CD14-positive monocyte (primary cell): ENCODE measurements around the gene NSFL1C. TPM values are rescaled to one million over a fixed set of nuclear protein-coding genes. Genes with fewer than 3 reads are reported as not detected.

Experiments
- DNase-seq, 3 donors: peaks; one replicate each; pipeline ENCODE4 v3.0.0-alpha.2; 2011 to 2022
- H2AFZ ChIP-seq: 2 replicates; pipeline ENCODE4 v1.6.0; 2012; ENCODE audit warnings: mild to moderate bottlenecking, low read depth, low read length, inconsistent platforms; ENCODE audit not compliant: insufficient read depth, poor library complexity, severe bottlenecking
- H3K27ac ChIP-seq, 2 donors: 1 replicate in 1 of 2; 2 replicates in 1 of 2; pipeline ENCODE4 v1.5.1; 2012 to 2013; ENCODE audit warnings: low read length in 2 of 2, control low read depth in 1 of 2, inconsistent platforms in 1 of 2, low read depth in 1 of 2, mild to moderate bottlenecking in 1 of 2
- H3K27me3 ChIP-seq, 2 donors: one replicate each; pipeline versions ENCODE4 v1.6.0 to v1.6.1; 2011 to 2013; ENCODE audit warnings: low read length in 2 of 2; ENCODE audit not compliant: control insufficient read depth in 2 of 2, insufficient read depth in 2 of 2
- H3K36me3 ChIP-seq, 2 donors: replicated peaks in 1 of 2; 1 replicate in 1 of 2; 2 replicates in 1 of 2; pipeline versions ENCODE4 v1.5.1 to v1.6.1; 2012 to 2013; ENCODE audit warnings: low read length in 2 of 2, control low read depth in 1 of 2, inconsistent platforms in 1 of 2, mild to moderate bottlenecking in 1 of 2; ENCODE audit not compliant: insufficient read depth in 2 of 2, control insufficient read depth in 1 of 2
- H3K4me1 ChIP-seq, 2 donors: 1 replicate in 1 of 2; 2 replicates in 1 of 2; pipeline versions ENCODE4 v1.5.1 to v1.6.1; 2012 to 2013; ENCODE audit warnings: low read length in 2 of 2, control low read depth in 1 of 2, inconsistent platforms in 1 of 2, mild to moderate bottlenecking in 1 of 2, moderate library complexity in 1 of 2; ENCODE audit not compliant: insufficient read depth in 2 of 2, control insufficient read depth in 1 of 2
- H3K4me2 ChIP-seq: replicated peaks from 2 replicates; pipeline ENCODE3; 2012; ENCODE audit warnings: low read length, moderate library complexity, mild to moderate bottlenecking; ENCODE audit not compliant: poor library complexity, severe bottlenecking; ENCODE audit errors: extremely low read depth
- H3K4me3 ChIP-seq, 3 experiments: fragments of 200-600 bp in 1 of 3; sonication (generic) in 1 of 3; replicated peaks in 1 of 3; 1 replicate in 2 of 3; 2 replicates in 1 of 3; pipeline ENCODE4 v1.5.1; 2011 to 2013; ENCODE audit warnings: low read length in 3 of 3, mild to moderate bottlenecking in 3 of 3, control low read depth in 2 of 3, low read depth in 2 of 3, inconsistent platforms in 1 of 3, moderate library complexity in 1 of 3
- H3K79me2 ChIP-seq: 2 replicates; pipeline ENCODE4 v1.6.0; 2012; ENCODE audit warnings: mild to moderate bottlenecking, control low read depth, inconsistent platforms, low read length, moderate library complexity; ENCODE audit not compliant: insufficient read depth
- H3K9ac ChIP-seq: 2 replicates; pipeline ENCODE4 v1.6.0; 2017; ENCODE audit warnings: low read length, mild to moderate bottlenecking; ENCODE audit not compliant: insufficient read depth, poor library complexity, severe bottlenecking
- H3K9me3 ChIP-seq, 2 donors: replicated peaks in 1 of 2; 1 replicate in 1 of 2; 2 replicates in 1 of 2; pipeline versions ENCODE4 v1.5.1 to v1.6.1; 2012 to 2013; ENCODE audit warnings: low read length in 2 of 2, control low read depth in 1 of 2; ENCODE audit not compliant: control insufficient read depth in 1 of 2, insufficient read depth in 1 of 2
- H4K20me1 ChIP-seq: 2 replicates; pipeline ENCODE4 v1.6.0; 2012; ENCODE audit warnings: mild to moderate bottlenecking, low read length, control low read depth, moderate library complexity; ENCODE audit not compliant: insufficient read depth
- H3K27ac Mint-ChIP-seq, 7 donors: one replicate each; pipeline ENCODE4 v1.8.0; 2020; ENCODE audit warnings: mild to moderate bottlenecking in 7 of 7, mixed read lengths in 7 of 7, moderate library complexity in 6 of 7, inconsistent platforms in 2 of 7
- H3K27me3 Mint-ChIP-seq, 3 donors: one replicate each; pipeline ENCODE4 v1.8.0; 2021 to 2022; ENCODE audit warnings: low read depth in 3 of 3, mild to moderate bottlenecking in 3 of 3, mixed read lengths in 3 of 3, moderate library complexity in 3 of 3, inconsistent platforms in 1 of 3
- H3K36me3 Mint-ChIP-seq, 2 donors: one replicate each; pipeline ENCODE4 v1.8.0; 2020; ENCODE audit warnings: mixed read lengths in 2 of 2, inconsistent platforms in 1 of 2, mild to moderate bottlenecking in 1 of 2
- H3K4me1 Mint-ChIP-seq: one replicate; pipeline ENCODE4 v1.8.0; 2020; ENCODE audit warnings: mild to moderate bottlenecking, mixed read lengths
- H3K4me3 Mint-ChIP-seq, 2 donors: one replicate each; pipeline ENCODE4 v1.8.0; 2020; ENCODE audit warnings: mild to moderate bottlenecking in 2 of 2, mixed read lengths in 2 of 2, moderate library complexity in 1 of 2
- H3K9me3 Mint-ChIP-seq, 7 donors: one replicate each; pipeline ENCODE4 v1.8.0; 2020 to 2022; ENCODE audit warnings: mixed read lengths in 7 of 7, mild to moderate bottlenecking in 6 of 7, moderate library complexity in 6 of 7, inconsistent platforms in 2 of 7
- whole genome bisulfite sequencing: methylation state at CpG from one replicate; pipeline ENCODE4 v1.1.5; 2013; ENCODE audit warnings: missing lambda C conversion rate; ENCODE audit not compliant: insufficient coverage; 5-methylcytosine and 5-hydroxymethylcytosine counted together
- intact Hi-C, 2 donors: fragments of 100-400 bp; cut with micrococcal nuclease; formaldehyde crosslinking; loops; one replicate each; pipeline versions ENCODE4 v1.15.0 to v1.15.1; 2023
- polyA plus RNA-seq, 3 donors: library from polyadenylated mRNA; depleted of rRNA in 1 of 3; unstranded in 2 of 3; stranded (reverse) in 1 of 3; fragments of 300-500 nt in 2 of 3; fragments of >200 nt in 1 of 3; fragmentation: Illumina TruSeq in 2 of 3; gene quantifications; 1 replicate in 2 of 3; 2 replicates in 1 of 3; pipeline ENCODE4 v1.2.3, GENCODE V29; 2012 to 2021
- TF ChIP-seq, protein P1 (sequence below): fragments of 200-600 bp; IDR thresholded peaks from one replicate; pipeline ENCODE4 v1.8.0; 2022; ENCODE audit warnings: antibody characterized with exemption, mild to moderate bottlenecking

Gene NSFL1C
- polyA plus RNA-seq, 3 donors: 52.8 to 80.8 (median 56.8) TPM

DNA sequence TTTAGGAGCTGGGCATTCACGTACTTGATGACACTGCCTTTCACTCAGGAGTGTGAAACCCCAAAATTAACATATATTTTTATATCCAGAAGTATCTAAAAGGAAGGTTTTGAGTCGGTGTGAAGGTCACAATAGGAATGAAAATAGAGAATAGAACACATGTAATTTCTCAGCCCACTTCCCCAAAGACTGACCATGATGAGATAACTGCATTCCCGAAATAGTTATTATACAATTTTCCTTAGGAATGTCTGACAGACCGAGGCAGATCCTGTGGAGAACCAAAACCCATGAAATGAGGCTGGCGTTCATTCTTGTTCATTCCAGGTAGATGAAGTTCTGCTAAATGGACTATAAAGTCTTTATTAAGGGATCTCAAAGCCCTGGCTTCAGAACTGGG, 10.3 kb downstream of the NSFL1C start:
- H3K79me2 ChIP-seq: peaks cover 37% of the 10 kb centered on the region
- H3K4me3 ChIP-seq: no peak overlapping the region
- H2AFZ ChIP-seq: no peak overlapping the region
- H3K27me3 ChIP-seq: no peaks in the 10 kb centered on the region
- Mint-ChIP-seq H3K36me3 (peaks cover 90 to 94% of the 10 kb centered on the region in 2 donors), H3K4me1 (no peaks in the 10 kb centered on the region), H3K9me3 (peaks cover 0 to 6% (median 0%) of the 10 kb centered on the region in 7 donors), H3K27me3 (no peaks in the 10 kb centered on the region), H3K27ac (peak overlapping the region in 1 of 7 donors; percentile 1), H3K4me3 (no peak overlapping the region)
- H3K4me2 ChIP-seq: no peak overlapping the region
- intact Hi-C loops: no loop called here
- H4K20me1 ChIP-seq: peaks cover 98% of the 10 kb centered on the region
- no peaks in the 10 kb centered on the region for H3K4me1 ChIP-seq
- H3K9me3 ChIP-seq: no peaks in the 10 kb centered on the region
- no peak overlapping the region for H3K27ac ChIP-seq
- DNase-seq: no peak
- no peak overlapping the region for H3K9ac ChIP-seq
- TF ChIP-seq, protein P1, sequence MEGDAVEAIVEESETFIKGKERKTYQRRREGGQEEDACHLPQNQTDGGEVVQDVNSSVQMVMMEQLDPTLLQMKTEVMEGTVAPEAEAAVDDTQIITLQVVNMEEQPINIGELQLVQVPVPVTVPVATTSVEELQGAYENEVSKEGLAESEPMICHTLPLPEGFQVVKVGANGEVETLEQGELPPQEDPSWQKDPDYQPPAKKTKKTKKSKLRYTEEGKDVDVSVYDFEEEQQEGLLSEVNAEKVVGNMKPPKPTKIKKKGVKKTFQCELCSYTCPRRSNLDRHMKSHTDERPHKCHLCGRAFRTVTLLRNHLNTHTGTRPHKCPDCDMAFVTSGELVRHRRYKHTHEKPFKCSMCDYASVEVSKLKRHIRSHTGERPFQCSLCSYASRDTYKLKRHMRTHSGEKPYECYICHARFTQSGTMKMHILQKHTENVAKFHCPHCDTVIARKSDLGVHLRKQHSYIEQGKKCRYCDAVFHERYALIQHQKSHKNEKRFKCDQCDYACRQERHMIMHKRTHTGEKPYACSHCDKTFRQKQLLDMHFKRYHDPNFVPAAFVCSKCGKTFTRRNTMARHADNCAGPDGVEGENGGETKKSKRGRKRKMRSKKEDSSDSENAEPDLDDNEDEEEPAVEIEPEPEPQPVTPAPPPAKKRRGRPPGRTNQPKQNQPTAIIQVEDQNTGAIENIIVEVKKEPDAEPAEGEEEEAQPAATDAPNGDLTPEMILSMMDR: no peak
- H3K36me3 ChIP-seq: peaks cover 100% of the 10 kb centered on the region in 2 donors
- 100% methylated on average over 1 of the region's 5 CpGs for WGBS

DNA sequence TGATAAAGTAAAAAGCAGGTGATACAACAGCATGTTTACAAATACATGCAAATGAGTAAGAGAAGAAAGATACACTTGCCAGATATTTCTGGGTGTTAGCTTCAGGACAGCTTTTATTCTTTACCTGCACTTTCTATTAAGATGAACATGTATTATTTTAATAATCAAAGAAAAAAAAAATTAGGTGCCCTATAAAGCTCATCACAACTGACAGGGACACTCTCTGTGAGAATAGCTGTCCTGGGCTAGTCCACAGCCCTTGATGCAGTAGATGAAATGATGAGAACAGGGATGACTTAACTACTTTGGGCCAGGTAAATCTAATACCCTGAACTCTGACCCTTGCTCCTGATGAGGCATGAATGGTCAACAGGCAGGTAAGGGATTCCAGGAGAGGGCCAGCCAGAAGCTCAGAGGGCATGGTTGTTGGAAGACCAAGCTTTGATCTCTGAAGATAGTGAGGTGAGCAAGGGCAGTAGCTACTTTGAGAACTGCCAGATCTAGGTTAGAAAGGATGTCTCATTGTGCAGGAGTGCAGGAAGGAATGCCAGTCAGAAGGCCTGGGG, 15.6 kb downstream of the NSFL1C start:
- no peak overlapping the region for H3K4me3 ChIP-seq
- Mint-ChIP-seq H3K27me3 (no peaks in the 10 kb centered on the region), H3K9me3 (peaks cover 0 to 2% (median 0%) of the 10 kb centered on the region in 7 donors), H3K4me1 (no peaks in the 10 kb centered on the region), H3K36me3 (peaks cover 92 to 100% of the 10 kb centered on the region in 2 donors), H3K4me3 (no peak overlapping the region), H3K27ac (peak overlapping the region in 3 of 7 donors; percentile 2 to 78 (median 57))
- H4K20me1 ChIP-seq: peaks cover 100% of the 10 kb centered on the region
- H3K4me1 ChIP-seq: no peaks in the 10 kb centered on the region
- intact Hi-C loops: no loop called here
- peaks cover 100% of the 10 kb centered on the region in 2 donors for H3K36me3 ChIP-seq
- H3K4me2 ChIP-seq: no peak overlapping the region
- no peaks in the 10 kb centered on the region for H3K27me3 ChIP-seq
- peaks cover 5% of the 10 kb centered on the region for H3K79me2 ChIP-seq
- no peak overlapping the region for H3K9ac ChIP-seq
- no peak overlapping the region for H3K27ac ChIP-seq
- TF ChIP-seq, protein P1: no peak
- no peaks in the 10 kb centered on the region for H3K9me3 ChIP-seq
- DNase-seq: no peak
- no peak overlapping the region for H2AFZ ChIP-seq
